ENCODE measurements around the gene CEMIP.

The CEMIP gene

GRCh38 chr15:80989518-80990478 is 210.6 kb downstream of the CEMIP start, which contains the start of gene MESD:
TSS of gene MESD (minus strand) at chr15:80989819. CDS start at chr15:80989791, 28 bp downstream.
- Histone ChIP-seq H3K27me3 (ENCODE audit: control insufficient read depth in 1 of 2, insufficient read depth in 2 of 2, low read length in 2 of 2) (no peaks in the 10 kb centered on the region), H3K27ac (ENCODE audit: low read depth, low read length) (peak within 1 kb of the TSS; percentile 76), H3K36me3 (ENCODE audit: control insufficient read depth in 1 of 2, insufficient read depth in 2 of 2, low read length in 2 of 2) (no peaks in the 10 kb centered on the region), H3K9me3 (ENCODE audit: control insufficient read depth in 1 of 2, low read length in 2 of 2) (no peaks in the 10 kb centered on the region), H3K4me1 (ENCODE audit: control insufficient read depth in 1 of 2, insufficient read depth in 2 of 2, low read length in 2 of 2) (peaks cover 14 to 20% of the 10 kb centered on the region in 2 donors), H3K9ac (ENCODE audit: low read depth in 1 of 2, low read length in 2 of 2) (peak within 1 kb of the TSS; percentile 83 to 85), H3K4me3 (ENCODE audit: low read depth in 1 of 2, low read length in 2 of 2) (peak within 1 kb of the TSS; percentile 88 to 95)

GRCh38 chr15:80990955-80991354 is 211.8 kb downstream of the CEMIP start:
- Histone ChIP-seq H3K36me3 (ENCODE audit: control insufficient read depth in 1 of 2, insufficient read depth in 2 of 2, low read length in 2 of 2) (no peaks in the 10 kb centered on the region), H3K9me3 (ENCODE audit: control insufficient read depth in 1 of 2, low read length in 2 of 2) (no peaks in the 10 kb centered on the region), H3K27me3 (ENCODE audit: control insufficient read depth in 1 of 2, insufficient read depth in 2 of 2, low read length in 2 of 2) (no peaks in the 10 kb centered on the region), H3K9ac (ENCODE audit: low read depth in 1 of 2, low read length in 2 of 2) (no peak overlapping the region), H3K27ac (ENCODE audit: low read depth, low read length) (peak overlapping the region; percentile 5), H3K4me3 (ENCODE audit: low read depth in 1 of 2, low read length in 2 of 2) (no peak overlapping the region), H3K4me1 (ENCODE audit: control insufficient read depth in 1 of 2, insufficient read depth in 2 of 2, low read length in 2 of 2) (peaks cover 21 to 25% of the 10 kb centered on the region in 2 donors)

GRCh38 chr15:80991421-80991820 is 212.3 kb downstream of the CEMIP start:
- no peak overlapping the region for H3K9ac ChIP-seq (ENCODE audit: low read depth in 1 of 2, low read length in 2 of 2)
- no peaks in the 10 kb centered on the region for H3K27me3 ChIP-seq (ENCODE audit: control insufficient read depth in 1 of 2, insufficient read depth in 2 of 2, low read length in 2 of 2)
- H3K36me3 ChIP-seq (ENCODE audit: control insufficient read depth in 1 of 2, insufficient read depth in 2 of 2, low read length in 2 of 2): no peaks in the 10 kb centered on the region
- H3K4me1 ChIP-seq (ENCODE audit: control insufficient read depth in 1 of 2, insufficient read depth in 2 of 2, low read length in 2 of 2): peaks cover 21 to 27% of the 10 kb centered on the region in 2 donors
- H3K9me3 ChIP-seq (ENCODE audit: control insufficient read depth in 1 of 2, low read length in 2 of 2): peaks cover 3 to 4% of the 10 kb centered on the region in 2 donors
- H3K4me3 ChIP-seq (ENCODE audit: low read depth in 1 of 2, low read length in 2 of 2): no peak overlapping the region
- H3K27ac ChIP-seq (ENCODE audit: low read depth, low read length): peak overlapping the region; percentile 5

- H3K27me3 ChIP-seq (ENCODE audit: control insufficient read depth in 1 of 2, insufficient read depth in 2 of 2, low read length in 2 of 2): no peaks in the 10 kb centered on the region
- no peak overlapping the region for H3K4me3 ChIP-seq (ENCODE audit: low read depth in 1 of 2, low read length in 2 of 2)
- H3K9ac ChIP-seq (ENCODE audit: low read depth in 1 of 2, low read length in 2 of 2): no peak overlapping the region
- no peaks in the 10 kb centered on the region for H3K36me3 ChIP-seq (ENCODE audit: control insufficient read depth in 1 of 2, insufficient read depth in 2 of 2, low read length in 2 of 2)
- H3K27ac ChIP-seq (ENCODE audit: low read depth, low read length): no peak overlapping the region
- peaks cover 20 to 27% of the 10 kb centered on the region in 2 donors for H3K4me1 ChIP-seq (ENCODE audit: control insufficient read depth in 1 of 2, insufficient read depth in 2 of 2, low read length in 2 of 2)
- peaks cover 3 to 4% of the 10 kb centered on the region in 2 donors for H3K9me3 ChIP-seq (ENCODE audit: control insufficient read depth in 1 of 2, low read length in 2 of 2)
These were observed 212.8 kb downstream of the CEMIP start for GRCh38 chr15:80992006-80992405.

- Histone ChIP-seq H3K9ac (ENCODE audit: low read depth in 1 of 2, low read length in 2 of 2) (no peak overlapping the region), H3K9me3 (ENCODE audit: control insufficient read depth in 1 of 2, low read length in 2 of 2) (peaks cover 3 to 4% of the 10 kb centered on the region in 2 donors), H3K4me1 (ENCODE audit: control insufficient read depth in 1 of 2, insufficient read depth in 2 of 2, low read length in 2 of 2) (peaks cover 18 to 27% of the 10 kb centered on the region in 2 donors), H3K4me3 (ENCODE audit: low read depth in 1 of 2, low read length in 2 of 2) (no peak overlapping the region), H3K27ac (ENCODE audit: low read depth, low read length) (no peak overlapping the region), H3K27me3 (ENCODE audit: control insufficient read depth in 1 of 2, insufficient read depth in 2 of 2, low read length in 2 of 2) (no peaks in the 10 kb centered on the region), H3K36me3 (ENCODE audit: control insufficient read depth in 1 of 2, insufficient read depth in 2 of 2, low read length in 2 of 2) (no peaks in the 10 kb centered on the region)
These were observed 213.3 kb downstream of the CEMIP start for GRCh38 chr15:80992441-80992840.

GRCh38 chr15:80996247-80996646 is 217.1 kb downstream of the CEMIP start:
- Histone ChIP-seq H3K4me1 (ENCODE audit: control insufficient read depth in 1 of 2, insufficient read depth in 2 of 2, low read length in 2 of 2) (peaks cover 18% of the 10 kb centered on the region in 2 donors), H3K9ac (ENCODE audit: low read depth in 1 of 2, low read length in 2 of 2) (no peak overlapping the region), H3K27ac (ENCODE audit: low read depth, low read length) (no peak overlapping the region), H3K4me3 (ENCODE audit: low read depth in 1 of 2, low read length in 2 of 2) (no peak overlapping the region), H3K9me3 (ENCODE audit: control insufficient read depth in 1 of 2, low read length in 2 of 2) (peaks cover 3 to 4% of the 10 kb centered on the region in 2 donors), H3K27me3 (ENCODE audit: control insufficient read depth in 1 of 2, insufficient read depth in 2 of 2, low read length in 2 of 2) (no peaks in the 10 kb centered on the region), H3K36me3 (ENCODE audit: control insufficient read depth in 1 of 2, insufficient read depth in 2 of 2, low read length in 2 of 2) (no peaks in the 10 kb centered on the region)

GRCh38 chr15:80997692-80998091 is 218.5 kb downstream of the CEMIP start:
- peaks cover 0 to under 1% of the 10 kb centered on the region in 2 donors for H3K36me3 ChIP-seq (ENCODE audit: control insufficient read depth in 1 of 2, insufficient read depth in 2 of 2, low read length in 2 of 2)
- no peaks in the 10 kb centered on the region for H3K27me3 ChIP-seq (ENCODE audit: control insufficient read depth in 1 of 2, insufficient read depth in 2 of 2, low read length in 2 of 2)
- peaks cover 3 to 4% of the 10 kb centered on the region in 2 donors for H3K9me3 ChIP-seq (ENCODE audit: control insufficient read depth in 1 of 2, low read length in 2 of 2)
- H3K9ac ChIP-seq (ENCODE audit: low read depth in 1 of 2, low read length in 2 of 2): no peak overlapping the region
- no peak overlapping the region for H3K27ac ChIP-seq (ENCODE audit: low read depth, low read length)
- H3K4me1 ChIP-seq (ENCODE audit: control insufficient read depth in 1 of 2, insufficient read depth in 2 of 2, low read length in 2 of 2): peaks cover 20 to 21% of the 10 kb centered on the region in 2 donors
- no peak overlapping the region for H3K4me3 ChIP-seq (ENCODE audit: low read depth in 1 of 2, low read length in 2 of 2)

- Histone ChIP-seq H3K4me1 (ENCODE audit: control insufficient read depth in 1 of 2, insufficient read depth in 2 of 2, low read length in 2 of 2) (peaks cover 25 to 26% of the 10 kb centered on the region in 2 donors), H3K36me3 (ENCODE audit: control insufficient read depth in 1 of 2, insufficient read depth in 2 of 2, low read length in 2 of 2) (peaks cover 0 to 6% of the 10 kb centered on the region in 2 donors), H3K9me3 (ENCODE audit: control insufficient read depth in 1 of 2, low read length in 2 of 2) (peaks cover 3 to 4% of the 10 kb centered on the region in 2 donors), H3K27ac (ENCODE audit: low read depth, low read length) (no peak overlapping the region), H3K27me3 (ENCODE audit: control insufficient read depth in 1 of 2, insufficient read depth in 2 of 2, low read length in 2 of 2) (no peaks in the 10 kb centered on the region), H3K9ac (ENCODE audit: low read depth in 1 of 2, low read length in 2 of 2) (no peak overlapping the region), H3K4me3 (ENCODE audit: low read depth in 1 of 2, low read length in 2 of 2) (no peak overlapping the region)
These were observed 219.1 kb downstream of the CEMIP start for GRCh38 chr15:80998251-80998650.

- H3K9ac ChIP-seq (ENCODE audit: low read depth in 1 of 2, low read length in 2 of 2): peak overlapping the region; percentile 86 to 96
- H3K27me3 ChIP-seq (ENCODE audit: control insufficient read depth in 1 of 2, insufficient read depth in 2 of 2, low read length in 2 of 2): no peaks in the 10 kb centered on the region
- peaks cover 0 to 7% of the 10 kb centered on the region in 2 donors for H3K36me3 ChIP-seq (ENCODE audit: control insufficient read depth in 1 of 2, insufficient read depth in 2 of 2, low read length in 2 of 2)
- peaks cover 26 to 30% of the 10 kb centered on the region in 2 donors for H3K4me1 ChIP-seq (ENCODE audit: control insufficient read depth in 1 of 2, insufficient read depth in 2 of 2, low read length in 2 of 2)
- H3K27ac ChIP-seq (ENCODE audit: low read depth, low read length): peak overlapping the region; percentile 97
- H3K4me3 ChIP-seq (ENCODE audit: low read depth in 1 of 2, low read length in 2 of 2): peak overlapping the region; percentile 90
- H3K9me3 ChIP-seq (ENCODE audit: control insufficient read depth in 1 of 2, low read length in 2 of 2): peaks cover 3 to 4% of the 10 kb centered on the region in 2 donors
These were observed 220.5 kb downstream of the CEMIP start for GRCh38 chr15:80999623-81000036.

- peaks cover 21 to 30% of the 10 kb centered on the region in 2 donors for H3K4me1 ChIP-seq (ENCODE audit: control insufficient read depth in 1 of 2, insufficient read depth in 2 of 2, low read length in 2 of 2)
- peaks cover 3 to 4% of the 10 kb centered on the region in 2 donors for H3K9me3 ChIP-seq (ENCODE audit: control insufficient read depth in 1 of 2, low read length in 2 of 2)
- H3K4me3 ChIP-seq (ENCODE audit: low read depth in 1 of 2, low read length in 2 of 2): peak overlapping the region; percentile 90
- H3K36me3 ChIP-seq (ENCODE audit: control insufficient read depth in 1 of 2, insufficient read depth in 2 of 2, low read length in 2 of 2): peaks cover 0 to 7% of the 10 kb centered on the region in 2 donors
- no peaks in the 10 kb centered on the region for H3K27me3 ChIP-seq (ENCODE audit: control insufficient read depth in 1 of 2, insufficient read depth in 2 of 2, low read length in 2 of 2)
- peak overlapping the region; percentile 86 to 96 for H3K9ac ChIP-seq (ENCODE audit: low read depth in 1 of 2, low read length in 2 of 2)
- peak overlapping the region; percentile 97 for H3K27ac ChIP-seq (ENCODE audit: low read depth, low read length)
These were observed 221.0 kb downstream of the CEMIP start for GRCh38 chr15:81000144-81000623.
